GM23338 (cell line): ENCODE data around the gene ATF7IP2.

Experiments
- CREB1 ChIP-seq: fragments of 250-450 bp; sonication (Bioruptor Pico); IDR thresholded peaks from 2 replicates; pipeline ENCODE4 v1.5.0; 2020; ENCODE audit warnings: low read depth, mild to moderate bottlenecking, moderate library complexity
- CTCF ChIP-seq, 2 experiments: fragments of 200-600 bp in 1 of 2; sonication (generic) in 1 of 2; conservative IDR thresholded peaks; 2 replicates each; pipeline versions ENCODE4 v1.5.1 to v1.6.1; 2016 to 2017; ENCODE audit warnings: antibody characterized with exemption in 2 of 2, low read depth in 2 of 2, mild to moderate bottlenecking in 2 of 2, moderate library complexity in 1 of 2
- EZH2 ChIP-seq: fragments of 200-600 bp; sonication (generic); IDR thresholded peaks from one replicate; pipeline ENCODE4 v1.8.0; 2017; ENCODE audit warnings: antibody characterized with exemption, mild to moderate bottlenecking, low read depth; ENCODE audit not compliant: unreplicated experiment
- POLR2AphosphoS5 ChIP-seq: IDR thresholded peaks from 2 replicates; pipeline ENCODE4 v1.6.1; 2016; ENCODE audit warnings: antibody characterized with exemption, low read depth
- TF ChIP-seq, protein P1 (sequence below): IDR thresholded peaks from one replicate; pipeline ENCODE4 v1.6.1; 2018; ENCODE audit warnings: antibody characterized with exemption; ENCODE audit not compliant: unreplicated experiment

- TF ChIP-seq CTCF (conservative IDR thresholded peaks at IDR 0.05; ENCODE audit: low read depth in 2 of 2), result no peak
- TF ChIP-seq, protein P1, sequence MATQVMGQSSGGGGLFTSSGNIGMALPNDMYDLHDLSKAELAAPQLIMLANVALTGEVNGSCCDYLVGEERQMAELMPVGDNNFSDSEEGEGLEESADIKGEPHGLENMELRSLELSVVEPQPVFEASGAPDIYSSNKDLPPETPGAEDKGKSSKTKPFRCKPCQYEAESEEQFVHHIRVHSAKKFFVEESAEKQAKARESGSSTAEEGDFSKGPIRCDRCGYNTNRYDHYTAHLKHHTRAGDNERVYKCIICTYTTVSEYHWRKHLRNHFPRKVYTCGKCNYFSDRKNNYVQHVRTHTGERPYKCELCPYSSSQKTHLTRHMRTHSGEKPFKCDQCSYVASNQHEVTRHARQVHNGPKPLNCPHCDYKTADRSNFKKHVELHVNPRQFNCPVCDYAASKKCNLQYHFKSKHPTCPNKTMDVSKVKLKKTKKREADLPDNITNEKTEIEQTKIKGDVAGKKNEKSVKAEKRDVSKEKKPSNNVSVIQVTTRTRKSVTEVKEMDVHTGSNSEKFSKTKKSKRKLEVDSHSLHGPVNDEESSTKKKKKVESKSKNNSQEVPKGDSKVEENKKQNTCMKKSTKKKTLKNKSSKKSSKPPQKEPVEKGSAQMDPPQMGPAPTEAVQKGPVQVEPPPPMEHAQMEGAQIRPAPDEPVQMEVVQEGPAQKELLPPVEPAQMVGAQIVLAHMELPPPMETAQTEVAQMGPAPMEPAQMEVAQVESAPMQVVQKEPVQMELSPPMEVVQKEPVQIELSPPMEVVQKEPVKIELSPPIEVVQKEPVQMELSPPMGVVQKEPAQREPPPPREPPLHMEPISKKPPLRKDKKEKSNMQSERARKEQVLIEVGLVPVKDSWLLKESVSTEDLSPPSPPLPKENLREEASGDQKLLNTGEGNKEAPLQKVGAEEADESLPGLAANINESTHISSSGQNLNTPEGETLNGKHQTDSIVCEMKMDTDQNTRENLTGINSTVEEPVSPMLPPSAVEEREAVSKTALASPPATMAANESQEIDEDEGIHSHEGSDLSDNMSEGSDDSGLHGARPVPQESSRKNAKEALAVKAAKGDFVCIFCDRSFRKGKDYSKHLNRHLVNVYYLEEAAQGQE, result no peak
- TF ChIP-seq EZH2, result no peak
- no peak for TF ChIP-seq CREB1 (CRISPR knock-in tag)
- TF ChIP-seq POLR2AphosphoS5, result no peak
These were observed 42.6 kb upstream of the ATF7IP2 start for GRCh38 chr16:10343124-10343760.
